Tibial artery (tissue), 4 donors: ENCODE results near the gene ISLR2.
A peak's percentile ranks its signal among the peaks of the same experiment; 100 is the strongest.

ENCODE experiments used
- DNase-seq, 2 donors: peaks; one replicate each; pipeline ENCODE4 v3.0.0-alpha.2; 2019
- H3K27ac ChIP-seq, 2 donors: fragments of 200-600 bp; sonication (generic) in 1 of 2; 1 replicate in 1 of 2; 2 replicates in 1 of 2; pipeline ENCODE4 v1.5.1; 2018 to 2019; ENCODE audit warnings: mild to moderate bottlenecking in 1 of 2
- H3K27me3 ChIP-seq, 2 donors: fragments of 200-600 bp; sonication (generic) in 1 of 2; one replicate each; pipeline versions ENCODE4 v1.5.1 to v1.6.0; 2016 to 2019
- H3K36me3 ChIP-seq, 3 donors: fragments of 200-600 bp; sonication (generic) in 2 of 3; one replicate each; pipeline ENCODE4 v1.5.1; 2016 to 2019; ENCODE audit warnings: mild to moderate bottlenecking in 2 of 3
- H3K4me1 ChIP-seq, 4 donors: fragments of 200-600 bp; sonication (generic) in 2 of 4; 1 replicate in 3 of 4; 2 replicates in 1 of 4; pipeline ENCODE4 v1.5.1; 2016 to 2019
- H3K4me3 ChIP-seq, 2 donors: fragments of 200-600 bp; sonication (generic) in 1 of 2; 1 replicate in 1 of 2; 2 replicates in 1 of 2; pipeline ENCODE4 v1.5.1; 2018 to 2019; ENCODE audit warnings: mild to moderate bottlenecking in 2 of 2
- H3K9me3 ChIP-seq, 3 donors: fragments of 200-600 bp; sonication (generic) in 1 of 3; one replicate each; pipeline ENCODE4 v1.5.1; 2016 to 2019
- CTCF ChIP-seq, 2 experiments: fragments of 200-600 bp in 1 of 2; fragments of 450-650 bp in 1 of 2; IDR thresholded peaks; one replicate each; pipeline ENCODE4 v1.5.1; 2017 to 2019; ENCODE audit warnings: antibody characterized with exemption in 2 of 2, mild to moderate bottlenecking in 1 of 2, moderate library complexity in 1 of 2
- intact Hi-C: fragments of 100-400 bp; cut with DNase I; formaldehyde crosslinking; loops from one replicate; pipeline ENCODE4 v1.15.0; 2023; ENCODE audit warnings: low total_unique reads

The ISLR2 gene

GRCh38 chr15:74135041-74135565, 4.7 kb downstream of the ISLR2 start:
- TF ChIP-seq CTCF (IDR thresholded peaks at IDR 0.05), result no peak
- peaks cover 0 to 44% (median 28%) of the 10 kb centered on the region in 4 donors for H3K4me1 ChIP-seq
- intact Hi-C loops, result no loop called here
- H3K36me3 ChIP-seq, result no peaks in the 10 kb centered on the region
- H3K4me3 ChIP-seq, result no peak overlapping the region
- H3K27me3 ChIP-seq, result peaks cover 0 to 85% of the 10 kb centered on the region in 2 donors
- H3K9me3 ChIP-seq, result peaks cover 0 to 17% (median 5%) of the 10 kb centered on the region in 3 donors
- no peak overlapping the region for H3K27ac ChIP-seq
- no peak for DNase-seq

DNA sequence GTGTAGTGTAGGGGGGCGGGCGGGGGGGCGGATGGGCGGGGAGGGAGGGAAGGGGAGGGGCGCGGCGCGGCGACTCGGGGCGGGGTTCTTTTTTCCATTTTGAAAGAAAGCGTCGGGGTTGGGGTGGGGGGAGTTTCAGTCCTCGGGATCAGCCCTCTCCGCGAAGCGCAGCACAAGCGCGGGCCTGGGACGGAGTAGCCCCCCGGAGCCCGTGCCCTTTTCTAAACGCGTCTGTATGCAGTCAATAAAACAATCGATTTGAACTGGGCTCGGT, 6.1 kb downstream of the ISLR2 start:
- Histone ChIP-seq H3K9me3 (peaks cover 0 to 17% (median 5%) of the 10 kb centered on the region in 3 donors), H3K27me3 (peaks cover 0 to 72% of the 10 kb centered on the region in 2 donors), H3K27ac (peak overlapping the region; percentile 50 to 58), H3K4me3 (peak overlapping the region; percentile 46 to 59), H3K36me3 (no peaks in the 10 kb centered on the region), H3K4me1 (peaks cover 0 to 36% (median 23%) of the 10 kb centered on the region in 4 donors)
- DNase-seq, result no peak
- TF ChIP-seq CTCF (IDR thresholded peaks at IDR 0.05), result no peak
- intact Hi-C loops, result no loop called here

GRCh38 chr15:74136814-74137536, 6.6 kb downstream of the ISLR2 start:
- H3K4me1 ChIP-seq, result peaks cover 0 to 36% (median 23%) of the 10 kb centered on the region in 4 donors
- peak overlapping the region in 1 of 2 donors; percentile 50 for H3K27ac ChIP-seq
- peak overlapping the region; percentile 46 to 59 for H3K4me3 ChIP-seq
- no peak for DNase-seq
- intact Hi-C loops, result no loop called here
- H3K36me3 ChIP-seq, result no peaks in the 10 kb centered on the region
- peaks cover 0 to 17% (median 5%) of the 10 kb centered on the region in 3 donors for H3K9me3 ChIP-seq
- TF ChIP-seq CTCF (IDR thresholded peaks at IDR 0.05), result no peak
- H3K27me3 ChIP-seq, result peaks cover 0 to 68% of the 10 kb centered on the region in 2 donors

DNA sequence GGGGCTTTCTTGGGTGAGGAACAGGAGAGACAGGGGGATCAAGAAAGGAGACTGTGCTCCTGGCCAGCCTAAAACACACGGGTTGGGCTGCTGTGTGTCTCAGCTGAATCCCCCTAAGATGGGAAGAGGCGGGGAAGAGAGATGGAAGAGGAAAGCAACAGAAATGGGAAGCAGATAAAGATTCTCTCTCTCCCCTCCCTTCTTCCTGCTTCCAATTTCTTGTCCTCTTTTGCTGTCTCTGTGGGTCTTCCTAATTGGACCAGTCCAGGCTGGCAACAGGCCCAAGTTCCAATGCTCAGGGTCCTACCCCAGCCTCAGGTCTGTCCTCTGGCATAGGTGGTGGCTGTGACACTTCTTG, 7.1 kb downstream of the ISLR2 start:
- H3K9me3 ChIP-seq, result peaks cover 0 to 17% (median 5%) of the 10 kb centered on the region in 3 donors
- TF ChIP-seq CTCF (IDR thresholded peaks at IDR 0.05), result no peak
- no peak overlapping the region for H3K4me3 ChIP-seq
- H3K27ac ChIP-seq, result no peak overlapping the region
- no peak for DNase-seq
- intact Hi-C loops, result no loop called here
- H3K36me3 ChIP-seq, result no peaks in the 10 kb centered on the region
- peaks cover 0 to 36% (median 23%) of the 10 kb centered on the region in 4 donors for H3K4me1 ChIP-seq
- peaks cover 0 to 63% of the 10 kb centered on the region in 2 donors for H3K27me3 ChIP-seq

DNA sequence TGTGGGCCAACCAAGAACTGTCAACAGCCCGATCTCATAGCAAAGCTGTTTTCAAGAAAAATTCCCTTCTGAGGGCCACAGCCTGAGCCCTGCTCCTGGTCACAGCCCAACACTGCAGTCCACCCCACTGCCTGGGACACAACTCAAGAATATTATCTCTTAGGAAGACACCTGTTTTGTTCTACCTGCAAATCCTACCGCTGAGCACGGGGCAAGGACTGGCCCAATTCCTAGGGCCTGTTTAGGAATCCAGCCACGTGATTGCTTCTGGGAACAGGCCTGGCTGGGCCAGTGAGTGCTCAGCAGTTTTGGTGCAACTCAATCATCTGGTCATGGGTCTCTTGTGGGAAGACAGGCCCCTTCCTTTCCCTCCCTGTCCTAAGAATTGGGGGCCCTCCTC, 8.3 kb downstream of the ISLR2 start:
- Histone ChIP-seq H3K36me3 (no peaks in the 10 kb centered on the region), H3K4me3 (no peak overlapping the region), H3K27ac (no peak overlapping the region), H3K9me3 (peaks cover 0 to 6% (median 0%) of the 10 kb centered on the region in 3 donors), H3K27me3 (peaks cover 0 to 52% of the 10 kb centered on the region in 2 donors), H3K4me1 (peaks cover 0 to 34% (median 20%) of the 10 kb centered on the region in 4 donors)
- DNase-seq, result no peak
- intact Hi-C loops, result no loop called here
- TF ChIP-seq CTCF (IDR thresholded peaks at IDR 0.05), result no peak
